ENCODE measurements around the gene HPF1.

Gene HPF1

DNA sequence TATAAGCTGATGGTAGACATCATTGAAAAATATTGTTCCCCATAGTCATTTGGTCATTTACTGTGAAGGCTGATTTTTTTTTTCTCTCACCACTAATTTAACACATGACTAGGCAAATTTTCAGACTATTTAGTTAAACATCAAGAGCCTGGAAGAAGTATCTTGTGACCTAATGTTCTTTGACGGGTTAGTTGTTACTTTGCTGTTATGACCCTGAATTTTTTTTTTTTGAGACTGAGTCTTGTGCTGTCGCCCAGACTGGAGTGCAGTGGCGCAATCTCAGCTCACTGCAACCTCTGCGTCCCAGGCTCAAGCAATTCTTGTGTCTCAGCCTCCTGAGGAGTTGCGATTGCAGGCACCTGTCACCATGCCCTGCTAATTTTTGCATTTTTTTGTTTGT, 67.0 kb downstream of the HPF1 start:
- Histone ChIP-seq H3K27me3 (ENCODE audit: control insufficient read depth, insufficient read depth, low read length) (no peaks in the 10 kb centered on the region), H3K4me1 (ENCODE audit: control insufficient read depth, insufficient read depth, low read length) (no peaks in the 10 kb centered on the region), H3K9ac (ENCODE audit: low read depth, low read length) (no peak overlapping the region), H3K36me3 (ENCODE audit: control insufficient read depth, insufficient read depth, low read length) (peaks cover 25% of the 10 kb centered on the region), H3K9me3 (ENCODE audit: control insufficient read depth, insufficient read depth, low read length) (no peaks in the 10 kb centered on the region), H3K27ac (ENCODE audit: low read depth, low read length) (no peak overlapping the region), H3K4me3 (ENCODE audit: low read depth, low read length) (no peak overlapping the region)

DNA sequence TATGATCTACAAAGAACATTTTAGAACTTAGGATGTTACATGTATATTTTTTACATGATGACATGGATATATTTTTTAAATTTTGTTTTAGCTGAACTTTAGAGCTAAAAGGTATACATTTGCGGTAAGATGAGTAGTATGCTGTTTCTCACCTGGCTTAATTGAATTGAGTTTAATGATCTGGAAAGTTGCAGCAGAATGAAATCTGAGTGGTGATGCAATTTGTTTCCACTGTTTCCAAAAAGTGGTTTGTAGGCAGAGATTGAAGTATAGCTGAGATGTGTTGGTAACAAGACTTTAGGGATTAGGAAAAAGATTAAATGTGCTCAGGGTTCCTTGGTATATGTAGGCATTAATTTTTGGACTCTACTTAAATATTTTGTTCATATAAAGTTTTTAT, 68.1 kb downstream of the HPF1 start:
- Histone ChIP-seq H3K9me3 (ENCODE audit: control insufficient read depth, insufficient read depth, low read length) (no peaks in the 10 kb centered on the region), H3K27ac (ENCODE audit: low read depth, low read length) (no peak overlapping the region), H3K36me3 (ENCODE audit: control insufficient read depth, insufficient read depth, low read length) (peaks cover 25% of the 10 kb centered on the region), H3K4me3 (ENCODE audit: low read depth, low read length) (no peak overlapping the region), H3K9ac (ENCODE audit: low read depth, low read length) (no peak overlapping the region), H3K27me3 (ENCODE audit: control insufficient read depth, insufficient read depth, low read length) (no peaks in the 10 kb centered on the region), H3K4me1 (ENCODE audit: control insufficient read depth, insufficient read depth, low read length) (no peaks in the 10 kb centered on the region)

DNA sequence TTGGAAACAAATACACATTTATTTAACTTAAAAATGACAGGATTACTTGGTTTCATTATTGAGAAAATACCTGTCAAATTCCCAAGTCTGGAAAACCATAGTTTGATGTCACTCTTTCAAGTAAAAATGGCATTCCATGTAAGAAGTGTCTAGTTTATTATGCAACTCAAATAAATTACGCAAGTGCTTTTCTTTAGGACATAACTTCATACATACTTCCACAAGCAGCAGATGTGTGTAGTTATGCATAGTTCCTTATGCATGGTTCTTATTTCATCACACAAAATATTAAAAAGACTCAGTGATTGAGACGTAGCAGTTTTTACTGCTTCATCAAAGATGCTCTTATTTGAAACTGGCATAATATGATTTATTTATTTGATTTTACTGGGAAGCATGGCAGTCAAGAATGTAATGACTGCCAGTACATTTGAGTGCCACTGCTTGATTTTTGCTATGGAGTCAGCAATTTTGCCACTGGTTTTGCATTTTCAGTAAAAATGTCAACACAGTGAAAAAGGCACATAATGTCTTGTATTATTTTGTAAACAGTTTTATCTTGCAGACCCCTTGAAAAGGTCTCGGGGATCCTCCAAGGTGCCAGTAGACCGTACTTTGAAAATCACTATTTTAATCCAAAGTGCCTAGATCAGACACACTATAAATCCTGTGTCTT, 75.2 kb downstream of the HPF1 start:
- no peak overlapping the region for H3K27ac ChIP-seq (ENCODE audit: low read depth, low read length)
- H3K36me3 ChIP-seq (ENCODE audit: control insufficient read depth, insufficient read depth, low read length) = peaks cover 14% of the 10 kb centered on the region
- no peak overlapping the region for H3K4me3 ChIP-seq (ENCODE audit: low read depth, low read length)
- H3K9ac ChIP-seq (ENCODE audit: low read depth, low read length) = no peak overlapping the region
- no peaks in the 10 kb centered on the region for H3K4me1 ChIP-seq (ENCODE audit: control insufficient read depth, insufficient read depth, low read length)
- H3K27me3 ChIP-seq (ENCODE audit: control insufficient read depth, insufficient read depth, low read length) = no peaks in the 10 kb centered on the region
- H3K9me3 ChIP-seq (ENCODE audit: control insufficient read depth, insufficient read depth, low read length) = peaks cover 3% of the 10 kb centered on the region; the same call in 1 of the 2 replicates

Data from HUES48 (cell line).